B cell (primary cell): ENCODE data around the gene GATAD2A.

Experiments
- CTCF ChIP-seq: fragments of 200-600 bp; IDR thresholded peaks from one replicate; pipeline ENCODE4 v1.8.0; 2022; ENCODE audit warnings: antibody characterized with exemption, mild to moderate bottlenecking
- EZH2 ChIP-seq: IDR thresholded peaks from 2 replicates; pipeline ENCODE4 v1.6.1; 2012; ENCODE audit warnings: borderline replicate concordance, low read depth, mild to moderate bottlenecking, moderate library complexity, low read length; ENCODE audit not compliant: insufficient read depth, poor library complexity, severe bottlenecking

- TF ChIP-seq CTCF (no peak), EZH2 (no peak)
These were observed 111.8 kb downstream of the GATAD2A start for GRCh38 chr19:19517235-19517619.
